MCF 10A (cell line): ENCODE results near the gene PXYLP1. TPM values are rescaled to one million over a fixed set of nuclear protein-coding genes. Genes with fewer than 3 reads are reported as not detected.

ENCODE experiments used
- BruUV-seq: library from RNA; stranded (reverse); fragments of 400-500 nt; replicated peaks from 2 replicates; lab custom pipeline; 2021; lab: Mats Ljungman, UMichigan
- CTCF ChIA-PET: fragments of 300-600 bp; sonication (Branson Sonifier 250); formaldehyde crosslinking; extraction: SDS; loops from one replicate; lab custom pipeline; 2021; ENCODE audit warnings: antibody characterized with exemption, inconsistent platforms; lab: Yijun Ruan, JAX
- POLR2A ChIA-PET: fragments of 300-600, 350-650 bp; sonication (Branson Sonifier 250); formaldehyde crosslinking; extraction: SDS; loops from one replicate; lab custom pipeline; 2020; ENCODE audit warnings: antibody characterized with exemption, inconsistent platforms; lab: Yijun Ruan, JAX
- DNase-seq: peaks from one replicate; pipeline ENCODE4 v3.0.0-alpha.2; 2018; ENCODE audit not compliant: unreplicated experiment
- H3K27ac Mint-ChIP-seq: one replicate; pipeline ENCODE4 v1.8.0; 2022; ENCODE audit warnings: mild to moderate bottlenecking, low read depth, mixed read lengths; ENCODE audit not compliant: unreplicated experiment
- H3K27me3 Mint-ChIP-seq: one replicate; pipeline ENCODE4 v1.8.0; 2022; ENCODE audit warnings: mixed read lengths; ENCODE audit not compliant: insufficient read depth, unreplicated experiment
- H3K36me3 Mint-ChIP-seq: one replicate; pipeline ENCODE4 v1.8.0; 2022; ENCODE audit warnings: mild to moderate bottlenecking, moderate library complexity, mixed read lengths; ENCODE audit not compliant: insufficient read depth, unreplicated experiment
- H3K4me1 Mint-ChIP-seq: one replicate; pipeline ENCODE4 v1.8.0; 2022; ENCODE audit warnings: mixed read lengths; ENCODE audit not compliant: insufficient read depth, unreplicated experiment
- H3K4me3 Mint-ChIP-seq: one replicate; pipeline ENCODE4 v1.8.0; 2022; ENCODE audit warnings: mild to moderate bottlenecking, moderate library complexity, mixed read lengths; ENCODE audit not compliant: unreplicated experiment
- H3K9me3 Mint-ChIP-seq: one replicate; pipeline ENCODE4 v1.8.0; 2022; ENCODE audit warnings: mixed read lengths; ENCODE audit not compliant: unreplicated experiment
- CTCF ChIP-seq: fragments of 200-600 bp; IDR thresholded peaks from one replicate; pipeline ENCODE4 v1.8.0; 2022; ENCODE audit warnings: antibody characterized with exemption, mild to moderate bottlenecking; ENCODE audit not compliant: unreplicated experiment
- intact Hi-C: fragments of 100-400 bp; cut with micrococcal nuclease; formaldehyde crosslinking; loops from 2 replicates; pipeline ENCODE4 v1.14.1; 2022
- total RNA-seq: library from RNA; stranded (reverse); gene quantifications from 2 replicates; pipeline ENCODE4 v1.2.3, GENCODE V29; 2022

PXYLP1 gene
- total RNA-seq, 1 experiment from 2014 or later, result 2.1 TPM

- no peak overlapping the region for H3K27ac Mint-ChIP-seq
- intact Hi-C loops, result no loop called here
- no peak for DNase-seq
- no peaks in the 10 kb centered on the region for H3K9me3 Mint-ChIP-seq
- BruUV-seq, result no TSS peak
- no peaks in the 10 kb centered on the region for H3K27me3 Mint-ChIP-seq
- CTCF ChIA-PET, result interaction anchor here (0.6 to 2.5 kb wide), 2 partner anchors 14 to 794 kb away, joined by 3 to 11 read pairs; no protein-coding TSS in a partner anchor
- no peaks in the 10 kb centered on the region for H3K36me3 Mint-ChIP-seq
- no peaks in the 10 kb centered on the region for H3K4me1 Mint-ChIP-seq
- no peak overlapping the region for H3K4me3 Mint-ChIP-seq
- POLR2A ChIA-PET, result no interaction called here
- no peak for TF ChIP-seq CTCF
Measured at GRCh38 chr3:141256820-141257219, 25.2 kb downstream of the PXYLP1 start.

- no peak for TF ChIP-seq CTCF
- Mint-ChIP-seq H3K9me3 (no peaks in the 10 kb centered on the region), H3K4me3 (no peak overlapping the region), H3K27me3 (no peaks in the 10 kb centered on the region), H3K4me1 (no peaks in the 10 kb centered on the region), H3K36me3 (no peaks in the 10 kb centered on the region), H3K27ac (no peak overlapping the region)
- intact Hi-C loops, result no loop called here
- no TSS peak for BruUV-seq
- CTCF ChIA-PET, result interaction anchor here (0.5 to 1.4 kb wide), 4 partner anchors 24 to 304 kb away, joined by 3 to 6 read pairs (median 5); partner anchors contain the start of gene PXYLP1
- POLR2A ChIA-PET, result interaction anchor here (1.1 kb wide), 1 partner anchor 10 kb away, joined by 4 read pairs; no protein-coding TSS in a partner anchor
- DNase-seq, result no peak
Measured at GRCh38 chr3:141257961-141258360, 26.3 kb downstream of the PXYLP1 start.

GRCh38 chr3:141258973-141259372 is 27.3 kb downstream of the PXYLP1 start:
- Mint-ChIP-seq H3K4me3 (no peak overlapping the region), H3K9me3 (no peaks in the 10 kb centered on the region), H3K27me3 (no peaks in the 10 kb centered on the region), H3K4me1 (no peaks in the 10 kb centered on the region), H3K36me3 (no peaks in the 10 kb centered on the region), H3K27ac (no peak overlapping the region)
- DNase-seq, result no peak
- no TSS peak for BruUV-seq
- no peak for TF ChIP-seq CTCF
- ChIA-PET CTCF (interaction anchor here (0.6 to 1.4 kb wide), 8 partner anchors 10 to 1323 kb away, joined by 3 to 6 read pairs (median 3); partner anchors contain the start of gene PXYLP1), POLR2A (interaction anchor here (1.1 kb wide), 1 partner anchor 11 kb away, joined by 4 read pairs; no protein-coding TSS in a partner anchor)
- intact Hi-C loops, result no loop called here

GRCh38 chr3:141259821-141260629 is 28.4 kb downstream of the PXYLP1 start:
- ChIA-PET CTCF (interaction anchor here (0.5 to 0.9 kb wide), 2 partner anchors 133 to 200 kb away, joined by 3 read pairs; no protein-coding TSS in a partner anchor), POLR2A (no interaction called here)
- intact Hi-C loops, result no loop called here
- Mint-ChIP-seq H3K4me3 (no peak overlapping the region), H3K4me1 (no peaks in the 10 kb centered on the region), H3K27ac (no peak overlapping the region), H3K36me3 (no peaks in the 10 kb centered on the region), H3K9me3 (no peaks in the 10 kb centered on the region), H3K27me3 (no peaks in the 10 kb centered on the region)
- no peak for TF ChIP-seq CTCF
- BruUV-seq, result no TSS peak
- no peak for DNase-seq
